Spinal cord (tissue), 10 donors: ENCODE results near the gene PEX1. TPM values are rescaled to one million over a fixed set of nuclear protein-coding genes. Genes with fewer than 3 reads are reported as not detected.

ENCODE experiments used
- DNase-seq, 6 donors: peaks; one replicate each; pipeline versions ENCODE4 v3.0.0 to v3.0.0-alpha.2; 2013 to 2015; ENCODE audit warnings: low spot score in 6 of 6, low read depth in 4 of 6
- H3K27ac ChIP-seq: one replicate; pipeline ENCODE4 v1.5.1; 2013; ENCODE audit warnings: low read depth, low read length, control low read depth
- H3K27me3 ChIP-seq: one replicate; pipeline ENCODE4 v1.6.1; 2013; ENCODE audit warnings: low read length; ENCODE audit not compliant: control insufficient read depth, insufficient read depth
- H3K36me3 ChIP-seq: one replicate; pipeline ENCODE4 v1.6.1; 2013; ENCODE audit warnings: low read length; ENCODE audit not compliant: control insufficient read depth, insufficient read depth
- H3K4me1 ChIP-seq: one replicate; pipeline ENCODE4 v1.6.1; 2013; ENCODE audit warnings: low read length; ENCODE audit not compliant: control insufficient read depth, insufficient read depth
- H3K4me3 ChIP-seq: one replicate; pipeline ENCODE4 v1.5.1; 2013; ENCODE audit warnings: low read depth, low read length, control low read depth
- H3K9me3 ChIP-seq: one replicate; pipeline ENCODE4 v1.6.1; 2013; ENCODE audit warnings: low read length; ENCODE audit not compliant: control insufficient read depth, insufficient read depth
- WGBS: methylation state at CpG from one replicate; pipeline ENCODE4 v1.1.5; 2013; ENCODE audit warnings: missing lambda C conversion rate; ENCODE audit not compliant: insufficient coverage; 5-methylcytosine and 5-hydroxymethylcytosine counted together
- polyA plus RNA-seq, 2 donors: library from polyadenylated mRNA; unstranded; fragments of 120-200 nt; gene quantifications; one replicate each; pipeline ENCODE4 v1.2.1, GENCODE V29; 2013; ENCODE audit not compliant: insufficient read length in 2 of 2
- total RNA-seq, 2 donors: library from RNA; depleted of rRNA in 1 of 2; stranded (reverse); fragments of 120-200 nt in 1 of 2; fragments of >200 nt in 1 of 2; gene quantifications; one replicate each; pipeline versions ENCODE4 v1.2.3 to v1.2.4, GENCODE V29; 2013 to 2014
- donor health status: healthy.

The PEX1 gene
- total and polyA plus RNA-seq, 4 donors = 27.3 to 46.4 (median 36.1) TPM

DNA sequence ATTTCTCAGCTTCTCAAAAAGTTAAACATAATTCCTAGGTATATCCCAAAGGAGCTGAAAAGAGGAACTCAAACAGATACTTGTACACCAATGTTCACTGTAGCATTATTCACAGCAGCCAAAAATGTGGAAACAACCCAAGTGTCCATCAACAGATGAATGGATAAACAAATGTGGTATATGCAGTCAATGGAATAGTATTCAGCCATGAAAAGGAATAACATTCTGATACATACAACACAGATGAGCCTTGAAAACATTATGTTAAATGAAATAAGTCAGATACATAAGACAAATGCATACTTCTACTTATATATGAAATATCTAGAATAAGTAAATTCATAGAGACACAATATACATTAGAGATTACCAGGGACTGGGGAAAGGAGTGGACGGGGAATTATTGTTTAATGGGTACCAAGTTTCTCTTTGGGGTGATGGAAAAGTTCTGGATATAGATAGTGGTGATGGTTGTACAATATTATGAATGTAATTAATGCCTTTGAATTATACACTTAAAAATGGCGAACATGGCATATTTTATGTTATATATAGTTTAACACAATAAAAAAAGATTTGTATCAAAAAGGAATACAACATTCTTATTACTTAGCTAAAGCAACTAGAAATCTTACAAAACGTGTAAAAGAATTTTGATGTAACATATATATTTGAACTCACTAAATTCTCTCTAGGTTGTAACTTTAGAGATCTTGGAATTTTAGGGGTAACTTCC is 15.0 kb downstream of the PEX1 start:
- no peak overlapping the region for H3K27ac ChIP-seq
- WGBS = no CpG with 5 or more reads among the region's 3 CpGs
- DNase-seq = no peak
- peaks cover 21% of the 10 kb centered on the region for H3K36me3 ChIP-seq
- no peaks in the 10 kb centered on the region for H3K9me3 ChIP-seq
- no peaks in the 10 kb centered on the region for H3K4me1 ChIP-seq
- no peak overlapping the region for H3K4me3 ChIP-seq
- no peaks in the 10 kb centered on the region for H3K27me3 ChIP-seq

- H3K36me3 ChIP-seq = peaks cover 30% of the 10 kb centered on the region
- H3K27ac ChIP-seq = no peak overlapping the region
- no peaks in the 10 kb centered on the region for H3K9me3 ChIP-seq
- no peak for DNase-seq
- no peaks in the 10 kb centered on the region for H3K4me1 ChIP-seq
- WGBS = no CpG with 5 or more reads among the region's 5 CpGs
- no peak overlapping the region for H3K4me3 ChIP-seq
- H3K27me3 ChIP-seq = no peaks in the 10 kb centered on the region
Observed at GRCh38 chr7:92508946-92509345, 19.4 kb downstream of the PEX1 start.

- Histone ChIP-seq H3K36me3 (peaks cover 25% of the 10 kb centered on the region), H3K9me3 (no peaks in the 10 kb centered on the region), H3K4me3 (no peak overlapping the region), H3K4me1 (no peaks in the 10 kb centered on the region), H3K27me3 (no peaks in the 10 kb centered on the region), H3K27ac (no peak overlapping the region)
- no CpG with 5 or more reads among the region's 2 CpGs for WGBS
- DNase-seq = no peak
Observed at GRCh38 chr7:92506363-92506762, 22.0 kb downstream of the PEX1 start.

- Histone ChIP-seq H3K9me3 (no peaks in the 10 kb centered on the region), H3K27me3 (no peaks in the 10 kb centered on the region), H3K36me3 (peaks cover 26% of the 10 kb centered on the region), H3K4me1 (no peaks in the 10 kb centered on the region), H3K27ac (no peak overlapping the region), H3K4me3 (no peak overlapping the region)
- 88% methylated on average over 3 of the region's 3 CpGs for WGBS
- DNase-seq = peak in 1 of 6 donors; percentile 3
Observed at GRCh38 chr7:92504563-92504962, 23.8 kb downstream of the PEX1 start.

GRCh38 chr7:92503767-92504166 is 24.6 kb downstream of the PEX1 start:
- H3K4me3 ChIP-seq = no peak overlapping the region
- H3K9me3 ChIP-seq = no peaks in the 10 kb centered on the region
- peaks cover 26% of the 10 kb centered on the region for H3K36me3 ChIP-seq
- no peaks in the 10 kb centered on the region for H3K27me3 ChIP-seq
- 100% methylated on average over 1 of the region's 2 CpGs for WGBS
- no peak for DNase-seq
- no peaks in the 10 kb centered on the region for H3K4me1 ChIP-seq
- no peak overlapping the region for H3K27ac ChIP-seq

- no peak for DNase-seq
- Histone ChIP-seq H3K9me3 (no peaks in the 10 kb centered on the region), H3K27ac (no peak overlapping the region), H3K27me3 (no peaks in the 10 kb centered on the region), H3K4me1 (no peaks in the 10 kb centered on the region), H3K4me3 (no peak overlapping the region), H3K36me3 (peaks cover 12% of the 10 kb centered on the region)
- no CpG with 5 or more reads among the region's 2 CpGs for WGBS
Observed at GRCh38 chr7:92498557-92498956, 29.8 kb downstream of the PEX1 start.

DNA sequence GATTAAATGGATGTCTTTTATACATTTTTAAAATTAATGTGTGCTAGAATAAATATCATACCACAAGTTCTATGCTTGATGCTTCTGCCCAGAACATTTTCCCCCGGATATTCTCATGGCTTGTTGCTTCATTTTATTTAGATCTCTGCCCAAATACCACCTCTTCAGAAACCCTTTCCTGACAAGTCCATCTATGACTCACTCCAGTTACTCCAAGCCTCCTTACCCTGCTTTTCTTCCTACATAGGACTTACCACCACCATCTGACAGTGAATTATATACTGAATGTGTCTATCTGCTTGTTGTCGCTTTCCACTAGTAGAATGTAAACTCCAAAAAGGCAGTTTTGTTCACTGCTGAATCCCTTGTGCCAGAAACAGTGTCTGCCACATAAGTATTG is 31.4 kb downstream of the PEX1 start:
- WGBS = no CpG with 5 or more reads among the region's 2 CpGs
- Histone ChIP-seq H3K4me1 (no peaks in the 10 kb centered on the region), H3K36me3 (peaks cover 21% of the 10 kb centered on the region), H3K27ac (no peak overlapping the region), H3K4me3 (no peak overlapping the region), H3K27me3 (no peaks in the 10 kb centered on the region), H3K9me3 (no peaks in the 10 kb centered on the region)
- DNase-seq = no peak

DNA sequence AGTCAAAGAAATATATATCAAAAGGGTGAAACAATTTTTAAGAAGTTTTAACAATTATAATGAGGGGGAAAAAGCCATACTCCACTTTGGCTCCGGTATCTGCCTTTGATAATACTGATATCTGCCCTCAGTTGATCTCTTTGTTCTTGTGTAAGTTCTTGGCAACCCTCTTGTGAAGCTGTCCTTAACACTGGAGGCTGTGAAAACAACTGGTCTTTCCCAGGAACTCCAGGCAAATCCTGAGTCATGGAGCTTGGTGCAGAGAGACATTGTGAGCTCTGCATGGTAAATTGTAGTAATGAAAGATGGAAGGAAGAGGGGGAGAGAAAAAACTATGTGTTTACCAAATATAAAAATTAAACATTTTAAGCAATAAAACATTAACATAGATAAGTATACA is 38.7 kb downstream of the PEX1 start:
- Histone ChIP-seq H3K36me3 (peaks cover 18% of the 10 kb centered on the region), H3K27ac (no peak overlapping the region), H3K27me3 (no peaks in the 10 kb centered on the region), H3K9me3 (no peaks in the 10 kb centered on the region), H3K4me1 (no peaks in the 10 kb centered on the region), H3K4me3 (no peak overlapping the region)
- no CpG with 5 or more reads among the region's 1 CpG for WGBS
- no peak for DNase-seq

- H3K9me3 ChIP-seq = no peaks in the 10 kb centered on the region
- H3K27ac ChIP-seq = no peak overlapping the region
- peak in 1 of 6 donors; percentile 1 for DNase-seq
- no peaks in the 10 kb centered on the region for H3K4me1 ChIP-seq
- H3K4me3 ChIP-seq = no peak overlapping the region
- peaks cover 14% of the 10 kb centered on the region for H3K36me3 ChIP-seq
- H3K27me3 ChIP-seq = no peaks in the 10 kb centered on the region
Observed at GRCh38 chr7:92487804-92488203, 40.5 kb downstream of the PEX1 start.

DNA sequence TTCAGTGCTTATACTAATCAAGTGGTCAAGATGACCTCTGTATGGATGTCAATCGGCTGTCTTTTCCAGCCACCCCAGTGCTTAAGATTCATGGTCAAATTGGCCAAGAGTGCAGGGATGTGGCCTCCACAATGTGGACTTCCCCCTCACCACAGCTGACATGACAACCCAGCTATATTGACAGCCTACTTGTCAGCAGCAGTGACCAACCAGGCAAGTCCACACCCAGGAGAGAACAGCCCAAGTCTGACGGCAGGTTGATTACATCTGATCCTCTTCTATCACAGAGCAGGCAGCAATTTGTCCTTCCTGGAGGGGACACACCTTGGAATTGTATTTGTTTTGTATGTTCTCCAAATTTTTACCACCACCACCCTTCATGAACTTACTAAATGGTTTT is 42.3 kb downstream of the PEX1 start:
- H3K27me3 ChIP-seq = no peaks in the 10 kb centered on the region
- H3K27ac ChIP-seq = no peak overlapping the region
- H3K4me1 ChIP-seq = no peaks in the 10 kb centered on the region
- no peak overlapping the region for H3K4me3 ChIP-seq
- WGBS = 93% methylated on average over 1 of the region's 2 CpGs
- no peak for DNase-seq
- H3K36me3 ChIP-seq = peaks cover 9% of the 10 kb centered on the region
- no peaks in the 10 kb centered on the region for H3K9me3 ChIP-seq
